SH-SY5Y (cell line): ENCODE data around the gene RGS9BP.

Experiments
- GATA2 ChIP-seq: IDR thresholded peaks from 2 replicates; pipeline ENCODE4 v1.6.1; 2011; ENCODE audit warnings: mild to moderate bottlenecking, low read depth, low read length
- GATA3 ChIP-seq: IDR thresholded peaks from 2 replicates; pipeline ENCODE4 v1.6.1; 2011; ENCODE audit warnings: low read depth, mild to moderate bottlenecking, low read length, moderate library complexity

Gene RGS9BP

DNA sequence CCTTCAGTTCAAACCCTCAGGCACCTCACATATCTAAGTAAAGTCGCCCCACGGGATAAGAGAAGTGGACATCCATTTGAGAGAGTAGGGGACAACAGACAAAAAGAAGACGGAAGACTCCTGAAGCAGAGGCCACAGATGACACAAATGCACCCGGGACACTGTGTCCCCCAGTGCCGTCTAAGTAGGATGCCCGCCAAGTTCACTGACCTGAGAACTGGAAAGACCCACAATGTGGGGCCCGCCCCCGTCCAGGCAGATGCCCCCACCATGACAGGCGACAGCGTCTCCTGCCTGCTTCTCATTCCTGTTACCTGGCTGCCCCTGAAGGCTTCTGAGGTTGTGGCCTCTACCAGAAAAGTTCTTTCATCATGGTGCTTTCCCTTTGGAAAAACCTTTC lies 17.6 kb upstream of the RGS9BP start:
- TF ChIP-seq GATA2 (no peak), GATA3 (no peak)

DNA sequence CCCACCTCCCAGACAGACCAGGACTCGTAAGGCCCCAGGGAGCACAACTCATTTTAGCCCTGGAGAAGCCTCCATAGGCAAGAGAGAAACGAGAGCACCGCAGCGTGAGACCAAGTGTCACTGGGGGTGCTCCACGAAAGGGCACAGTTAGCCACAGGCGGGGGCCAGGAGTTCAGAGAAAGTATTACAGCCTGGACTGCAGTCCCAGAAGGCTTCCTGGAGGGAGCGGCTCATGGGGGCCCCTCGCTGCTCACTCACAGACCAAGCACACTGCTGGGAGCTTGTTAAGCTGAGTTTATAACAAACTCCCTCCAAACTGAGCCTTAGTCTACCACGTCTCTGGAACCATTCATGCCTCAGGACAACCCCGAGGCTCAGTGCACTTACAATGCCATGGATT lies 17.1 kb upstream of the RGS9BP start:
- TF ChIP-seq GATA3, result no peak

DNA sequence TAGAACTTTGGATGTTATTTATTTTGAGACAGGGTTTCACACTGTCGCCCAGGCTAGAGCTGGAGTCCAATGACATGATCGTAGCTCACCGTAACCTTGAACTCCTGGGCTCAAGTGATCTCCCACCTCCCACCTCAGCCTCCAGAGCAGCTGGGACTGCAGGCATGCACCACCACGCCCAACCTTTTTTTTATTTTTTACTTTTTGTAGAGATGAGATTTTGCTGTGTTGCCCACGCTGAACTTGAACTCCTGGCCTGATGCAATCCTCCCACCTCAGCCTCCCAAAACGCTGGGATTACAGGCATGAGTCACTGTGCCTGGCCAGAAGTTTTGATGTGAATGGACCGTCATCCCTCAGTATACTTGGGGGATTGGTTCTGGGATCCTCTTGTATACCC lies 14.3 kb upstream of the RGS9BP start:
- TF ChIP-seq GATA3, result no peak
- no peak for TF ChIP-seq GATA2

DNA sequence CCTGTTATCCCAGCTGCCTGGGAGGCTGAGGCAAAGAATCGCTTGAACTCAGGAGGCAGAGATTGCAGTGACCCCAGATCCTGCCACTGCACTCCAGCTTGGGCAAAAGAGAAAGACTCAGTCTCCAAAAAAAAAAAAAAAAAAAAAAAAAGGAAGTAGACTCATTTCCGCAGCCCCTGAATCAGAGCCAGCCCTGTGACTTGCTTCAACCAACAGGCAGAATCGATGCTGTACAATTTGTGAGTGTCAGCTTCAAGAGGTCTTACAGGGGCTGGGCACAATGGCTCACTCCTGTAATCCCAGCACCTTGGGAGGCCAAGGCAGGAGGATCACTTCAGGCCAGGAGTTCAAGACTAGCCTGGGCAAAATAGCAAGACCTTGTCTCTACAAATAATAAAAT lies 13.5 kb upstream of the RGS9BP start:
- no peak for TF ChIP-seq GATA2
- no peak for TF ChIP-seq GATA3

DNA sequence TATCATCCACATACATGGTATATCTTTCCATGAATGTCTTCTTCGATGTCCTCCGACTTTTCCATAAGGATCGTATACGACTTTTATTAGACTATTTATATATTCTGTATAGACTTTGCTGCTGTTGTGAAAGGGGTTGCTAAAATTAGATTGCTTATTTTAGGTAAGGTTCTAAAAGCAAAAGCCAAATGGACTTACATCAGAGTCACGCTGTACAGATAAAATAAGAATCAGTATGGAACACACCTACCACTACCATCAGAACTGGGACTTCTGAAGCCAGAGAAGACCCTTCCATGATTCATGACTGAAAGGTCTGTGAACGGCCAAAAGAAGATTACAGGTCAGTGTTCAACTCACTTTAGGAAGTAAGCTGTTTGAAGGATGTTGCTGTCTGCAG lies 9.6 kb upstream of the RGS9BP start:
- TF ChIP-seq GATA3 (no peak), GATA2 (no peak)

DNA sequence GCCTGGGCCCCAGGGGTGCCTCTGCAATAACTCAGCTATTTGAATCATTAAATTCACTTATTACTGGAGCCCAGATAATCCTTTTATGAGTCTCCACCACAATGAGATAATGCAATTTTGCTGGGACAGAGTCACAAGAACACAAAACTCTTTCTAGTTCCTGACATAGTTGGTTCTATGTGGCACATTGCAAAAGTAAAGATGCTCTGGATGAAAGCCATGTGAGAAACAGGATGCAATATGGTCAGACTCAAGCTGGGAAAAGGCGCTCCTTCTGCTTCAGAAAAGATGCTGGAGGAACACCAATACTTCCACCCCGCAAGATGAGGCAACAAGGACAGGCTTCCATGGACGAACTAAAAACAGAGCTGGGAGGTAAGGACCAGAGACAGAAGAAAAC lies 6.3 kb upstream of the RGS9BP start:
- no peak for TF ChIP-seq GATA2

DNA sequence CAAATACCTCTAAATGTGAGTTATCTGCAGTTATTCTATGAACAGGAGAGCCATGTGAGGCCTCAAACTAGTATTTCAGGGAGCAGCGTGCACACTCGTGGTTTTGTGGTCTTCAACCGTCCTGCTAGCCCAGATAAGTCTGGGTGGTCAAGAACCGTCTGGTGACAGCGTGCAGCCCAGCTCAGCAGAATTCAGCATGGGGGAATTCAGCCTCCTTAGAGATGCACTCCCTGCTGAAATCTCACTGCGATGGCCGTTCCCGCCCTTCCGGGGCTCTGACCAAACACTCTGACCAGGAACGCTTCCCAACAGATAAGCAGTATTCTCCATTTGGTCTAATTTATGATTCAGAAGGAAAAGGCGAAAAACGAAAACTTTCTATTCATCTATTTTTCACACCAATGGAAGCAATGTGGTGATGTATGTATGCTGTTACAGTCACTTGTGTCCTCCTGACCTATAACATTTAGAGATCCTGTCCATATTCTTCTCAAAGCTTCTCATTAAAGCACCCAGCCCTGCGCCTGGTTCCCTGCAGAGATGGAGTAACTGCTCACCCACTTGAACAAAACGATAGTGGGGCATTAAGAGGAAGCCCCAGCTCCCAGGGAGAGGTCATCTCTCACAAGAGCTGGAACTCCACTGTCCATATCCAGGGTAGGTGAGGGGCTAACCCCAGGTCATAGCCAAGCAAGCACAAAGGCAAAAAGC lies 3.6 kb upstream of the RGS9BP start:
- no peak for TF ChIP-seq GATA2
- no peak for TF ChIP-seq GATA3

DNA sequence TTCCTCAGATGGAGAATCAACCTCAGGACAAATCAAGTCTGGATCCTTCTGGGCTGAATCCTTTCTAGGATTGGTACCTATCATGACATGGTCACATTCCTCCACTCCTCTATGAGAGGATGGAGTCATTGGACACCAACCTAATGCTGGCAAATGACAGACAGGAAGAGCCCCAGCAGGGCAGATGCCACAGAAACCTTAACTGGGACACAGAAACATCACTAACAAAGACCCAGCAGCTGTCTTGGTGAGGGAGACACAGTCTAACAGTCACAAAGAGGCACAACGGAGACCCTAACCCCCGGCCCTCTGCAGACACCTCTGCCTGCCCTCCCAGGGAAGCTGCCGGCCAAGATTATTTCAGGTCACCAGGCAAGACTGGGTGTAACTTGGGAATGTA lies 2.8 kb upstream of the RGS9BP start:
- TF ChIP-seq GATA3, result no peak
- no peak for TF ChIP-seq GATA2

DNA sequence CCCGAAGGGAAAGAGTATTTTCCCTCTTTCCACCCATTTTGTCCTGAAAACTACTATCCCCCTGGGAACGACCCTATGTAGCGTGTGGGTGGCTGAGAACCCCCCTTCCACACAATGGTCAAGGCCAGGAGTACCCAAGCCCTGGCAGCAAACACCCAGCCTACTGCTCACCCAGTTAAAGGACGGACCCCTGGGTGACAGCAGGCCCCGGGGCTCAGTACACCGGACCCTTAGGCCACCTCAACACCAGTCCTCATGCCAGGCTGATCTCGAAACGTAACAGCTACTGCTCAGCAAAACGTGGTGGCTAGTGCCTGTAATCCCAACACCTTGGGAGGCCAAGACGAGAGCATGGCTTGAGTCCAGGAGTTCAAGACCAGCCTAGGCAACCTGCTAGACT lies 2.1 kb upstream of the RGS9BP start:
- TF ChIP-seq GATA2, result no peak
- no peak for TF ChIP-seq GATA3

DNA sequence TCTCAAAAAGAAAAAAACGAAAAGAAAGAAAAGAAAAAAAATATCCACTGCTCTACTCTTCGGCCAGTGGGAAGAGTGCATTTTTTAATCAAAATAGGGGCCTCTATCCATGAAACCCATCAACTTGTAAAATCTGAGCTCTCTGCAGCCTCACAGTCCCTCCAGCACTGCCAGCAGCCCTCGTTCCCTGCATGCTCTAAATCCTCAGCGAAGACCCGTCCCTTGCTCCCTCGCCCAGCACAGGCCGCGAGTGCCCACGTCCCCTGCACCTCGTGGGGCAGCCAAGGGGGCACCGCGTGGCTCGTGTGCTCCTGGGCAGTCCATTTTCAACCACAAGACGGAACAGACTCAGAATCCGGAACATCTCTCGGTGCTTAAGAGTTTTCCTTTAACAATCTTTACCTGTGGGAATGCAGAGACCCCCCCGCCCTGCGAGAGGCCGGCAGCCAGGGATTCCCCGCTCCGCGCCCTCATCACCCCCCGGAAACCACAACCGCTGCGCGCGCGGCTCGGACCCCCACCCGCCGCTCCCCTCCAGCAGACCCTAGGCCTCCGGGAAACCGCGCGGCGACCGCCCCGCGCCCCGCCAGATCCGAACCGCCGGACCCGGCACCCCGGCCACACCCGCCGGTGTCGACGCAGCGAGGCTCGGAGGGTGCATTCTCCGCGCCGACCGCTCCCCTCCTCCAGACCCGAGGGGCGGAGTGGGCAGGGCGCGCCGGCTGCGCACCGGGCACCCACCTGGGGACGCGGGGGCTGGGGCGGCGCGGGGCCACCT lies 1.3 kb upstream of the RGS9BP start:
- TF ChIP-seq GATA3 (no peak), GATA2 (no peak)

DNA sequence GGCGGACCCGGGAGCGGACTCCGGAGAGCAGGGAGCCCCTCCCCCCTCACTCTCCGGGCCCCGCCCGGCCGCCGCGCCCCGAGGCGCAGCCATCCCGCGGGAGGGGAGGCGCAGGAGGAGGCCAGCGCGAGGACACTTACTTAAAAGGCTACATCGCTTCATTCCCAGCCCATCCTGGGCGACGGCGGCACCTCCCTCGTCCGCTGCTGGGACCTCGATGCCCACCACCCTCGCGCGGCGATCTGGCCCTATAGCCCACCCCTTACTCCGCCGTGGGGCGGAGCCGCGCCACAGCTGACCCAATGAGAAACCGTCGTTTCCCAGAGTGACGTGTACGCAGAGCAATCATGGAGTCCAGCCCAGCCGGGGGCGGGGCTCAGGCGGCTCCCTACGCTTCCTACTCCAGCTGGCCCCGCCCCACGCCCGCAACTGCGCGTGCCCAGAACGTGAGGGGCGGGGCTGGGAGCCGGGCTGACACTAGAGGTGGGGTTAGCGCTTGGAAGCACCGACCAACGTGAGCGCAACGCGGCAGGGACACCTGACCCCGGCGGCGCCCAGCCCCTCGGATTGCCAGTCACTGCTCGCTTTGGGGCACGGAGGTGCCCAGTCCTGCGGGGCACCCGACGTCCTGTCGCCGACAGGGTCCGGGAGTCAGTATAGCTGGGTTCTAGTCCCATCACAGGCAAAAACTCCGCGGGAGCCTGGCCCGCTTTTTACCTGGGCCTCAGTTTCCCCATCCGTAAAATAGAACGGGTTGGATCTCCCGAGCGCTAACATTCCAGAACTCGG lies 523 bp upstream of the RGS9BP start, which contains the start of gene ANKRD27:
ANKRD27 (minus strand) TSS at position 250 of the 789 bp plus-strand sequence. CDS start 16,165 bp downstream, outside the sequence.
- no peak for TF ChIP-seq GATA2
- TF ChIP-seq GATA3, result no peak

DNA sequence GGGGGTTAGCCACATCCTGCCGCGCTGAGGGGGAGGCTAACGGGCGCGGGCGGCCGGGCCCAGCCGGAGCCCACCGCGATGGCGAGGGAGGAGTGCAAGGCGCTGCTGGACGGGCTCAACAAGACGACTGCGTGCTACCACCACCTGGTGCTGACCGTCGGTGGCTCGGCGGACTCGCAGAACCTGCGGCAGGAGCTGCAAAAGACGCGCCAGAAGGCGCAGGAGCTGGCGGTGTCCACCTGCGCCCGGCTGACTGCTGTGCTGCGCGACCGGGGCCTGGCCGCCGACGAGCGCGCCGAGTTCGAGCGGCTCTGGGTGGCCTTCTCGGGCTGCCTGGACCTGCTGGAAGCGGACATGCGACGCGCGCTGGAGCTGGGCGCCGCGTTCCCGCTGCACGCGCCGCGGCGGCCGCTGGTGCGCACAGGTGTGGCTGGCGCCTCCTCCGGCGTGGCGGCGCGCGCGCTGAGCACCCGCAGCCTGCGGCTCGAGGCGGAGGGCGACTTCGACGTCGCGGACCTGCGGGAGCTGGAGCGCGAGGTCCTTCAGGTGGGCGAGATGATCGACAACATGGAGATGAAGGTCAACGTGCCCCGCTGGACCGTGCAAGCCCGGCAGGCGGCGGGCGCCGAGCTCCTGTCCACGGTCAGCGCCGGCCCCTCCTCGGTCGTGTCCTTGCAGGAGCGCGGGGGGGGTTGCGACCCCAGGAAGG lies 692 bp downstream of the RGS9BP start:
- no peak for TF ChIP-seq GATA3
- TF ChIP-seq GATA2, result no peak

DNA sequence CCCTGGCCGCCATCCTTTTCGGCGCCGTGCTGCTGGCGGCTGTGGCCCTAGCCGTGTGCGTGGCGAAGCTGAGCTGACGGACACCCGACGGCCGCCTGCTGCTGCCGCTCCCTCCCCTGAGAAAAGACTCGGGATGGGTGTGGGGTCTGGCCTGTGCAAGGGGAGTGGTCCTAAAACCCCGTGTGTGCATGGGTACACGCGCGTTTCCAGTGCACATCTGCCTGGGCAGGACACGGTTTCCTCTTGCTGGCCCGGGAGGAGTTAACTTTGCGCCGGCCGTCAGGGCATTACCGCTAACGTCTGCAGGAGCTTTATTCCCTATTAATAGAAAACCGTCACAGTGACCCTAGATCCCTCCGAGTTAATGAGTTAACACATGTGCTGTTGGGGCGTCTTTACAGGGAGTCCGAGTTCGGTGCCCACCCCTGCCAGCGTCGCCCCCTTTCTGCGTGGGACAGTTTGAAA lies 1.3 kb downstream of the RGS9BP start:
- no peak for TF ChIP-seq GATA3
- no peak for TF ChIP-seq GATA2

DNA sequence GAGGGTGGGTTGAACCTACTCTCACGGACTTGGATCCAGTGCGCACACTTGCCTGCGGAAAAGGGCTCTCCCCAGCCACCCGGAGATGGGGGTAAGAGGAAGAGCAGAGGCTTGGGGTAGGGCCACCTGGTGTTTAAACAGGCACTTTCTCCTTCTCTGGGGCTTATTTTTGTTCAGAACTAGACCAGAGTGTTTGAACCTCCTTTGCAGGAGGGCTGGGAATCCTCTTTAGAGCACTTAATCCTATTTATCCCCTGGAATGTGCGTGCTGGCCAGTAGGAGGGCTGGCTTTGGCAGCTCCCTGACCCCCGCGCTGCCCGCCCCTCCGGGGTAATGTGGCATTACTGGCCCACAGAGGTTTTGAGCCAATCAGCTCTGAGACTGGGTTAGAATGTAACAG lies 2.0 kb downstream of the RGS9BP start:
- no peak for TF ChIP-seq GATA2
- TF ChIP-seq GATA3, result no peak

DNA sequence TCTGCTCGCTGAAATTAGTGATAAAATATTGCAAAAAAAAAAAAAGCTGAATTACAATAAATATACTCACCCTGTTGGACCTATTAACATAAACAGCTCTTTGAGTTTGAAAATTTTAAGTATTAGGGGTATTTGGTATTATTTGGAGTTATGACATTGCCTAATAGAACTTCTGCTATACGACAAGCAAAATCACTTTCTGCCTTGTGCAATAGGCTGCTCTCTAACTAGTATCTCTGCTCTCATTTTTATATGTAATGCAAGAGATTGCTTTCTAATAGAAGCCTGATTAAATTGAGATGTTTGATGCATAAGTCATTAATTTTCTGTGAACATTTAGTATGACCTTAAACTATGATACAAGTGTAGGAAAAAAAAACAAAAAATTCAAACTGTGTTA lies 5.3 kb downstream of the RGS9BP start:
- TF ChIP-seq GATA3, result no peak
- TF ChIP-seq GATA2, result no peak
